ENCODE measurements around the gene STAT3.

The STAT3 gene

DNA sequence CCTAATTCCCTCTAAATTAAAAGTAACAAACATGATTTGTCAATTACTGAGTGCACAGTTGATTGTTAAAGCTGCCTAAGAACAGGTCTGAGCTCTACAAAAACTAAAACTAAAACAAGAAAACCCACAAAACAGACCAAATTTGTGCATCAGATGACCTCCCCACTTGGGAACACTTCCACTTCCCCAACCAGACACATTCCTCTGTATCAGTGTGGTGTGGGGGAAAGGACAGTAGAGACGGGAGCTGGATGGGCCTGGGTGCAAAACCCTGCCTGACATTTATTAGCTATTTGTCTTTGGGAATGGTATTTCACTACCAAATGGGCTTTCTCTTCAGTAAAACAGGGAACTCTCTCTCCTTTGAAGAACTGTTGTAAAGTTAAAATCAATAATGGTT, 29.8 kb downstream of the STAT3 start:
- DNase-seq (ENCODE audit: low read depth), result no peak
- TF ChIP-seq, protein P1, sequence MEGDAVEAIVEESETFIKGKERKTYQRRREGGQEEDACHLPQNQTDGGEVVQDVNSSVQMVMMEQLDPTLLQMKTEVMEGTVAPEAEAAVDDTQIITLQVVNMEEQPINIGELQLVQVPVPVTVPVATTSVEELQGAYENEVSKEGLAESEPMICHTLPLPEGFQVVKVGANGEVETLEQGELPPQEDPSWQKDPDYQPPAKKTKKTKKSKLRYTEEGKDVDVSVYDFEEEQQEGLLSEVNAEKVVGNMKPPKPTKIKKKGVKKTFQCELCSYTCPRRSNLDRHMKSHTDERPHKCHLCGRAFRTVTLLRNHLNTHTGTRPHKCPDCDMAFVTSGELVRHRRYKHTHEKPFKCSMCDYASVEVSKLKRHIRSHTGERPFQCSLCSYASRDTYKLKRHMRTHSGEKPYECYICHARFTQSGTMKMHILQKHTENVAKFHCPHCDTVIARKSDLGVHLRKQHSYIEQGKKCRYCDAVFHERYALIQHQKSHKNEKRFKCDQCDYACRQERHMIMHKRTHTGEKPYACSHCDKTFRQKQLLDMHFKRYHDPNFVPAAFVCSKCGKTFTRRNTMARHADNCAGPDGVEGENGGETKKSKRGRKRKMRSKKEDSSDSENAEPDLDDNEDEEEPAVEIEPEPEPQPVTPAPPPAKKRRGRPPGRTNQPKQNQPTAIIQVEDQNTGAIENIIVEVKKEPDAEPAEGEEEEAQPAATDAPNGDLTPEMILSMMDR (IDR thresholded peaks at IDR 0.05; ENCODE audit: insufficient read depth, low read depth, low read length, missing control alignments), result no peak
- H3K4me3 ChIP-seq (ENCODE audit: low read depth, low read length), result no peak overlapping the region

DNA sequence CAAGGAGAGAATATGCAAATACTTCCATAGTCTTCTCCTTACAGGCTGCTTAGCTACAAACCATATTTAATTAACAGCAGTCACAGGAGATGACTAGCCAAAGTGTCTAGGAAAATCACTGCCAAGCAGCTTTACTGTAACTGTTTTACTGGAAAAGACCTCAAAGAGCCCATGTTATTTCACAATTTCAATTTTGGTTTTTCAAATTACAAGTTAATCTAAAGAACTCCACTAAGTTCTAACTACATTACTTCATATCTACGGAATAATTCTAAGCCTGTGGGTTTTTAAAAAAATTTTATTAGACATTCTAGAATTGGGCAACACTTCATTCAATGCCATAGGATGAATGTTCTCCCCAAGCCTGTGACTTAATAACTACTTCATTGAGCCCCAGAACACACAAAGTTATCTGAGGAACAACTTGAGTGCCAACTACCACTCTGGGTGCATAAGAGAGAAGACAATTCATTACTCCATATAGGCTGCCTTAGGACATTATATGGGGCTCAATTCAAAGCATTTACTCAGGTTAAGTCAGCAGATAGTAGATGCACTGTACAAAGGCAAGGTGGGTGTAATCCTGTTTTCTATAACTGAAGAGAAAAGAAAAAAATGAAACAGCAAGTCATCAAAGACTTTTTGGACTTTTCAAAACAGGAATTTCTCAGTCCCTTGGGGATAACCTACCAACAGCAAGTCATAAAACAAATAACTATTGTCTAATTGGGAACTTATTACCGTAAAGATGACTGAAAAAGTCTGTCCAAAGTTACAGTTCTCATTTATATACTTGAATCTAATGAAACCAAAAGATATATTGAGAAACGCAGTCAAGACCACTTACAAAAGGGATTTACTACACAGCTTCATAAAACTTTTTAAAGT, 33.0 kb downstream of the STAT3 start:
- TF ChIP-seq, protein P1 (IDR thresholded peaks at IDR 0.05; ENCODE audit: insufficient read depth, low read depth, low read length, missing control alignments), result no peak
- DNase-seq (ENCODE audit: low read depth), result no peak
- H3K4me3 ChIP-seq (ENCODE audit: low read depth, low read length), result peak overlapping the region; percentile 36; the same call in 1 of the 2 replicates

DNA sequence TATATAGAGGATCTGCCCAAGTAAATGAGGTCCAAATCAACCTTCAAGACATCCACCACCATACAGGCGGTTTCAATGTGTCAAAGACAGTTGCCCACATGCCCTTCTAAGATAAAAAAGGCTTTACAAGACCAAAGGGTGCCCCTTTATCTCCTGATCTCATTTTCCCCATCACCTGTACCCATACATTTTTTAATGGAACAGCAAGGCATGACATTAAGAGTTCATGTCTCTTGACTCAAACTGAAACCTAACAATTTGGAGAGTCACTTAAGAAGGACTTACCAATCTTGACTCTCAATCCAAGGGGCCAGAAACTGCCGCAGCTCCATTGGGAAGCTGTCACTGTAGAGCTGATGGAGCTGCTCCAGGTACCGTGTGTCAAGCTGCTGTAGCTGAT, 40.1 kb downstream of the STAT3 start:
- no peak overlapping the region for H3K4me3 ChIP-seq (ENCODE audit: low read depth, low read length)
- TF ChIP-seq, protein P1 (IDR thresholded peaks at IDR 0.05; ENCODE audit: insufficient read depth, low read depth, low read length, missing control alignments), result no peak
- no peak for DNase-seq (ENCODE audit: low read depth)

DNA sequence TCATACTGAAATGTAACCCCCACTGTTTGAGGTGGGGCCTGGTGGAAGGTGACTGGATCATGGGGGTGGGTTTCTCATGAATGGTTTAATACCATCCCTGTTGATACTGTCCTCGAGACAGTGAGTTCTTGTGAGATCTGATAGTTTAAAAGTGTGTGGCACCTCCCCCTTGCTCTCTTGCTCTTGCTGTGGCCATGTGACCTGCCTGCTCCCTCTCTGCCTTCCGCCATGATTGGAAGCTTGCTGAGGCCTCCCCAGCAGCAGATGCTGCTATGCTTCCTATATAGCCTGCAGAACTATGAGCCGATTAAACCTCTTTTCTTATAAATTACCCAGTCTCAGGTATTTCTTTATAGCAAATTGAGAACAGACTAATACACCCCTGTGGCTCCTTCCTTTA, 40.6 kb downstream of the STAT3 start:
- DNase-seq (ENCODE audit: low read depth), result no peak
- H3K4me3 ChIP-seq (ENCODE audit: low read depth, low read length), result no peak overlapping the region
- TF ChIP-seq, protein P1 (IDR thresholded peaks at IDR 0.05; ENCODE audit: insufficient read depth, low read depth, low read length, missing control alignments), result no peak

DNA sequence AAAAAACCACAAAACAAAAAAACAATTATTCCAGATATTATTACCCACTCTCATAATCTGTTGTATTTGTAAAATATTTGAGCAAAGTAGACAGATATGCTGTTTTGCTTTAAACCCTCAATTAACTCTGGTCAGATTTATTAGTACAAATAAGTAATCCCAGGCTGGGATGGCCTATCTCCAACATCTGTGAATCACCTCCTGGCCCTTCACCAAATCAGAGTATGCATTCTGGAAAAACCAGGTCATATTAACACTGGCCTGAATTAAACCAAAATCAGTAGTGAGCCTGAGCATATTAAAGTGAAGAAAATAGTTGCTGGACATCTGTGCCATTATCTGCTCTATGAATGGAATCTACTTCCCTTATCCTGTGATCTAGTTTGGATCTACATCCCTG, 41.0 kb downstream of the STAT3 start:
- TF ChIP-seq, protein P1 (IDR thresholded peaks at IDR 0.05; ENCODE audit: insufficient read depth, low read depth, low read length, missing control alignments), result no peak
- H3K4me3 ChIP-seq (ENCODE audit: low read depth, low read length), result no peak overlapping the region
- no peak for DNase-seq (ENCODE audit: low read depth)

DNA sequence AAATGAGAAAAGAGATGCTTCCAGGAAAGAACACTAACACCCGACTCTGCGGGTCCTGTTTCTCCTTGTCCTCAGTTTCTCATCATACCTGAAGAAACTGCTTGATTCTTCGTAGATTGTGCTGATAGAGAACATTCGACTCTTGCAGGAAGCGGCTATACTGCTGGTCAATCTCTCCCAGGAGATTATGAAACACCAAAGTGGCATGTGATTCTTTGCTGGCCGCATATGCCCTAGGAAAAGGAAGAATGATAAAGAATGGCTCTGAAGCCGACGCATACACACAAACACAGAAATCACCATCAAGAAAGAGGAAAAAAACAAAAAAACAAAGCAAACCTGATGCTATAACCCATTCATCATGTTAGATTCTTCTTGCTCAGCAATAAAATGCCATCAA, 41.8 kb downstream of the STAT3 start:
- DNase-seq (ENCODE audit: low read depth), result no peak
- no peak overlapping the region for H3K4me3 ChIP-seq (ENCODE audit: low read depth, low read length)
- TF ChIP-seq, protein P1 (IDR thresholded peaks at IDR 0.05; ENCODE audit: insufficient read depth, low read depth, low read length, missing control alignments), result no peak
